Endothelial cell of umbilical vein (primary cell): ENCODE data around the gene SSBP3.

Source experiments
- EZH2 ChIP-seq: IDR thresholded peaks from 2 replicates; pipeline ENCODE4 v1.6.1; 2012; ENCODE audit warnings: borderline replicate concordance, low read depth, mild to moderate bottlenecking, moderate library complexity, low read length, inconsistent platforms; ENCODE audit not compliant: severe bottlenecking
- FOS ChIP-seq: IDR thresholded peaks from 2 replicates; pipeline ENCODE4 v1.6.1; 2011; ENCODE audit warnings: mild to moderate bottlenecking, low read length, moderate library complexity, borderline replicate concordance; ENCODE audit not compliant: insufficient read depth
- JUN ChIP-seq: IDR thresholded peaks from 2 replicates; pipeline ENCODE4 v1.6.1; 2011; ENCODE audit warnings: borderline replicate concordance, low read depth; ENCODE audit not compliant: insufficient read length, insufficient read depth
- POLR2A ChIP-seq: IDR thresholded peaks from 2 replicates; pipeline ENCODE4 v1.6.1; 2012; ENCODE audit warnings: low read depth, mild to moderate bottlenecking, control low read depth, low read length
- TF ChIP-seq, protein P1 (sequence below), 2 donors: IDR thresholded peaks; 1 replicate in 1 of 2; 2 replicates in 1 of 2; pipeline ENCODE4 v1.5.1; 2011; ENCODE audit warnings: low read length in 2 of 2, mild to moderate bottlenecking in 2 of 2, moderate library complexity in 2 of 2, control low read depth in 1 of 2, inconsistent platforms in 1 of 2, low read depth in 1 of 2; ENCODE audit not compliant: insufficient read depth in 1 of 2; ENCODE audit errors: extremely low read depth in 1 of 2
- TF ChIP-seq, protein P2 (sequence below): IDR thresholded peaks from 2 replicates; pipeline ENCODE4 v1.6.1; 2011; ENCODE audit not compliant: insufficient read depth, insufficient read length

DNA sequence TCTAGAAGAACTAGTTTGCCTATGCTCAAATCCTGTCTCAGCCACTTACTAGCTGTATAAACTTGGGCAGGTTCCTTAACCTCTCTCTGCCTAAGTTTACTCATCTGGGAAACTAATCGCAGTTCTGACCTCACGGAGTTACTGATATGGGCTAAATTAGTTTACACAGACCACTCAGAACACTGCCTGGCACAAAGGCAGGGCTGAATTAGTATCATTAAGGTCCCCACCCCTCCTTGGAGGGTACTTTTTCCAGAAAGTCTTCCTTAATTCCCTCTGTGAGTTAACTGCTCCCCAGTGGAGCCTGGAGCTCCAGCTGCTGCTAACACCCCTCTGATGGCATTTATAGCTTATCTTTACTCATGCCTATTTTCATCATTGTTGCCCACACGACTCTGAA, 40.3 kb downstream of the SSBP3 start:
- TF ChIP-seq, protein P1, sequence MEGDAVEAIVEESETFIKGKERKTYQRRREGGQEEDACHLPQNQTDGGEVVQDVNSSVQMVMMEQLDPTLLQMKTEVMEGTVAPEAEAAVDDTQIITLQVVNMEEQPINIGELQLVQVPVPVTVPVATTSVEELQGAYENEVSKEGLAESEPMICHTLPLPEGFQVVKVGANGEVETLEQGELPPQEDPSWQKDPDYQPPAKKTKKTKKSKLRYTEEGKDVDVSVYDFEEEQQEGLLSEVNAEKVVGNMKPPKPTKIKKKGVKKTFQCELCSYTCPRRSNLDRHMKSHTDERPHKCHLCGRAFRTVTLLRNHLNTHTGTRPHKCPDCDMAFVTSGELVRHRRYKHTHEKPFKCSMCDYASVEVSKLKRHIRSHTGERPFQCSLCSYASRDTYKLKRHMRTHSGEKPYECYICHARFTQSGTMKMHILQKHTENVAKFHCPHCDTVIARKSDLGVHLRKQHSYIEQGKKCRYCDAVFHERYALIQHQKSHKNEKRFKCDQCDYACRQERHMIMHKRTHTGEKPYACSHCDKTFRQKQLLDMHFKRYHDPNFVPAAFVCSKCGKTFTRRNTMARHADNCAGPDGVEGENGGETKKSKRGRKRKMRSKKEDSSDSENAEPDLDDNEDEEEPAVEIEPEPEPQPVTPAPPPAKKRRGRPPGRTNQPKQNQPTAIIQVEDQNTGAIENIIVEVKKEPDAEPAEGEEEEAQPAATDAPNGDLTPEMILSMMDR (IDR thresholded peaks at IDR 0.05; ENCODE audit: extremely low read depth in 1 of 2, insufficient read depth in 1 of 2, low read depth in 1 of 2, low read length in 2 of 2): no peak
- TF ChIP-seq FOS (no peak), EZH2 (no peak), POLR2A (no peak), JUN (no peak)
- TF ChIP-seq, protein P2, sequence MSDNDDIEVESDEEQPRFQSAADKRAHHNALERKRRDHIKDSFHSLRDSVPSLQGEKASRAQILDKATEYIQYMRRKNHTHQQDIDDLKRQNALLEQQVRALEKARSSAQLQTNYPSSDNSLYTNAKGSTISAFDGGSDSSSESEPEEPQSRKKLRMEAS: no peak
